ENCODE data around the gene APBA1. TPM values are rescaled to one million over a fixed set of nuclear protein-coding genes. Genes with fewer than 3 reads are reported as not detected.

APBA1 gene
- total and polyA plus RNA-seq, 9 of the 15 experiments (the other 6 are each of a cell fraction or from before 2014, with no cell fraction given), result 0.01 to 0.02 TPM; not detected in 7

- TF ChIP-seq ESRRA (IDR thresholded peaks at IDR 0.05; ENCODE audit: borderline replicate concordance, low read depth) (no peak), E2F8 (IDR thresholded peaks at IDR 0.05; ENCODE audit: low read depth, partially characterized antibody) (no peak), ZNF408 (CRISPR knock-in tag; IDR thresholded peaks at IDR 0.05; ENCODE audit: low read depth) (no peak), ZNF175 (CRISPR knock-in tag; IDR thresholded peaks at IDR 0.05; ENCODE audit: low read depth) (no peak), MECOM (CRISPR knock-in tag; IDR thresholded peaks at IDR 0.05) (no peak), TAF9B (IDR thresholded peaks at IDR 0.05; ENCODE audit: partially characterized antibody) (no peak), ZNF41 (CRISPR knock-in tag; conservative IDR thresholded peaks at IDR 0.05) (no peak), EHMT2 (IDR thresholded peaks at IDR 0.05) (no peak), MXI1 (IDR thresholded peaks at IDR 0.05; ENCODE audit: low read depth, low read length) (no peak)
- TF ChIP-seq, protein P1, sequence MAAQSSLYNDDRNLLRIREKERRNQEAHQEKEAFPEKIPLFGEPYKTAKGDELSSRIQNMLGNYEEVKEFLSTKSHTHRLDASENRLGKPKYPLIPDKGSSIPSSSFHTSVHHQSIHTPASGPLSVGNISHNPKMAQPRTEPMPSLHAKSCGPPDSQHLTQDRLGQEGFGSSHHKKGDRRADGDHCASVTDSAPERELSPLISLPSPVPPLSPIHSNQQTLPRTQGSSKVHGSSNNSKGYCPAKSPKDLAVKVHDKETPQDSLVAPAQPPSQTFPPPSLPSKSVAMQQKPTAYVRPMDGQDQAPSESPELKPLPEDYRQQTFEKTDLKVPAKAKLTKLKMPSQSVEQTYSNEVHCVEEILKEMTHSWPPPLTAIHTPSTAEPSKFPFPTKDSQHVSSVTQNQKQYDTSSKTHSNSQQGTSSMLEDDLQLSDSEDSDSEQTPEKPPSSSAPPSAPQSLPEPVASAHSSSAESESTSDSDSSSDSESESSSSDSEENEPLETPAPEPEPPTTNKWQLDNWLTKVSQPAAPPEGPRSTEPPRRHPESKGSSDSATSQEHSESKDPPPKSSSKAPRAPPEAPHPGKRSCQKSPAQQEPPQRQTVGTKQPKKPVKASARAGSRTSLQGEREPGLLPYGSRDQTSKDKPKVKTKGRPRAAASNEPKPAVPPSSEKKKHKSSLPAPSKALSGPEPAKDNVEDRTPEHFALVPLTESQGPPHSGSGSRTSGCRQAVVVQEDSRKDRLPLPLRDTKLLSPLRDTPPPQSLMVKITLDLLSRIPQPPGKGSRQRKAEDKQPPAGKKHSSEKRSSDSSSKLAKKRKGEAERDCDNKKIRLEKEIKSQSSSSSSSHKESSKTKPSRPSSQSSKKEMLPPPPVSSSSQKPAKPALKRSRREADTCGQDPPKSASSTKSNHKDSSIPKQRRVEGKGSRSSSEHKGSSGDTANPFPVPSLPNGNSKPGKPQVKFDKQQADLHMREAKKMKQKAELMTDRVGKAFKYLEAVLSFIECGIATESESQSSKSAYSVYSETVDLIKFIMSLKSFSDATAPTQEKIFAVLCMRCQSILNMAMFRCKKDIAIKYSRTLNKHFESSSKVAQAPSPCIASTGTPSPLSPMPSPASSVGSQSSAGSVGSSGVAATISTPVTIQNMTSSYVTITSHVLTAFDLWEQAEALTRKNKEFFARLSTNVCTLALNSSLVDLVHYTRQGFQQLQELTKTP (IDR thresholded peaks at IDR 0.05; ENCODE audit: low read depth in 1 of 2, partially characterized antibody in 2 of 2), result no peak
These were observed 24.6 kb upstream of the APBA1 start (continued) for GRCh38 chr9:69696802-69697201.
